ENCODE results near the gene ZNG1A. TPM values are rescaled to one million over a fixed set of nuclear protein-coding genes. Genes with fewer than 3 reads are reported as not detected.

ZNG1A gene
- total and polyA plus RNA-seq, 2 donors (not counting 1 experiment from before 2014, with no cell fraction given): 14.0 to 59.9 TPM

GRCh38 chr9:211036-211435 lies 32.2 kb upstream of the ZNG1A start:
- Mint-ChIP-seq H3K27me3 (no peaks in the 10 kb centered on the region), H3K27ac (no peak overlapping the region), H3K4me1 (peaks cover 14% of the 10 kb centered on the region), H3K4me3 (no peak overlapping the region), H3K9me3 (ENCODE audit: insufficient read depth) (no peaks in the 10 kb centered on the region)
- no peak overlapping the region for H3K27ac ChIP-seq (ENCODE audit: low read length in 2 of 2)
- H4K20me1 ChIP-seq (ENCODE audit: control insufficient read depth, insufficient read depth, low read length, poor library complexity, severe bottlenecking): no peaks in the 10 kb centered on the region
- no peak for DNase-seq
- CTCF ChIA-PET: no interaction called here
- intact Hi-C loops (cut with micrococcal nuclease): no loop called here
- no peak overlapping the region for H2AFZ ChIP-seq (ENCODE audit: insufficient read depth, low read depth, low read length, poor library complexity, severe bottlenecking)
- H3K36me3 ChIP-seq (replicated peaks in 1 of 2; ENCODE audit: control extremely low read depth in 1 of 2, control insufficient read depth in 1 of 2, extremely low read depth in 1 of 2, insufficient read depth in 2 of 2, low read length in 1 of 2): no peaks in the 10 kb centered on the region
- no peak for TF ChIP-seq EZH2 (IDR thresholded peaks at IDR 0.05; ENCODE audit: borderline replicate concordance, insufficient read depth, low read depth, low read length, poor library complexity, severe bottlenecking)
- no peak for TF ChIP-seq CTCF (IDR thresholded peaks at IDR 0.05)
- no peaks in the 10 kb centered on the region for H3K9me3 ChIP-seq (ENCODE audit: control extremely low read depth in 1 of 3, control insufficient read depth in 2 of 3, insufficient read depth in 1 of 3, low read length in 2 of 3)
- no peak overlapping the region for H3K4me2 ChIP-seq (replicated peaks; ENCODE audit: low read depth, low read length, poor library complexity, severe bottlenecking)
- H3K79me2 ChIP-seq (ENCODE audit: control insufficient read depth, insufficient read depth, low read length): peaks cover 5% of the 10 kb centered on the region
- 97% methylated on average over 6 of the region's 7 CpGs for WGBS (ENCODE audit: insufficient coverage)
- H3K4me1 ChIP-seq (ENCODE audit: control insufficient read depth in 2 of 2, insufficient read depth in 2 of 2, low read length in 2 of 2): peaks cover 7 to 14% of the 10 kb centered on the region in 2 donors
- no peak for ATAC-seq (ENCODE audit: low read depth)
- no peak overlapping the region for H3K4me3 ChIP-seq (ENCODE audit: control extremely low read depth in 1 of 5, extremely low read depth in 1 of 5, insufficient read depth in 1 of 5, low read depth in 2 of 5, low read length in 4 of 5)
- H3K27me3 ChIP-seq (replicated peaks in 1 of 4; ENCODE audit: control extremely low read depth in 1 of 4, control insufficient read depth in 3 of 4, insufficient read depth in 4 of 4, low read length in 3 of 4): no peaks in the 10 kb centered on the region
- POLR2A ChIA-PET: no interaction called here
- no peak overlapping the region for H3K9ac ChIP-seq (ENCODE audit: low read length)

GRCh38 chr9:209143-209758 lies 30.4 kb upstream of the ZNG1A start:
- Histone ChIP-seq H3K79me2 (ENCODE audit: control insufficient read depth, insufficient read depth, low read length) (no peaks in the 10 kb centered on the region), H2AFZ (ENCODE audit: insufficient read depth, low read depth, low read length, poor library complexity, severe bottlenecking) (no peak overlapping the region), H3K9ac (ENCODE audit: low read length) (no peak overlapping the region), H3K4me2 (replicated peaks; ENCODE audit: low read depth, low read length, poor library complexity, severe bottlenecking) (no peak overlapping the region), H3K27me3 (replicated peaks in 1 of 4; ENCODE audit: control extremely low read depth in 1 of 4, control insufficient read depth in 3 of 4, insufficient read depth in 4 of 4, low read length in 3 of 4) (no peaks in the 10 kb centered on the region), H3K9me3 (ENCODE audit: control extremely low read depth in 1 of 3, control insufficient read depth in 2 of 3, insufficient read depth in 1 of 3, low read length in 2 of 3) (no peaks in the 10 kb centered on the region), H3K4me1 (ENCODE audit: control insufficient read depth in 2 of 2, insufficient read depth in 2 of 2, low read length in 2 of 2) (peaks cover 0 to 5% of the 10 kb centered on the region in 2 donors), H3K36me3 (replicated peaks in 1 of 2; ENCODE audit: control extremely low read depth in 1 of 2, control insufficient read depth in 1 of 2, extremely low read depth in 1 of 2, insufficient read depth in 2 of 2, low read length in 1 of 2) (no peaks in the 10 kb centered on the region), H3K27ac (ENCODE audit: low read length in 2 of 2) (no peak overlapping the region), H4K20me1 (ENCODE audit: control insufficient read depth, insufficient read depth, low read length, poor library complexity, severe bottlenecking) (no peaks in the 10 kb centered on the region), H3K4me3 (ENCODE audit: control extremely low read depth in 1 of 5, extremely low read depth in 1 of 5, insufficient read depth in 1 of 5, low read depth in 2 of 5, low read length in 4 of 5) (no peak overlapping the region)
- TF ChIP-seq CTCF (IDR thresholded peaks at IDR 0.05) (no peak), EZH2 (IDR thresholded peaks at IDR 0.05; ENCODE audit: borderline replicate concordance, insufficient read depth, low read depth, low read length, poor library complexity, severe bottlenecking) (no peak)
- intact Hi-C loops (cut with micrococcal nuclease): no loop called here
- ATAC-seq (ENCODE audit: low read depth): no peak
- no peaks in the 10 kb centered on the region for H3K27me3 Mint-ChIP-seq
- no peak for DNase-seq
- H3K27ac Mint-ChIP-seq: no peak overlapping the region
- ChIA-PET POLR2A (no interaction called here), CTCF (no interaction called here)
- WGBS (ENCODE audit: insufficient coverage): 73% methylated on average over 13 of the region's 14 CpGs
- H3K4me3 Mint-ChIP-seq: no peak overlapping the region
- peaks cover 3% of the 10 kb centered on the region for H3K4me1 Mint-ChIP-seq
- no peaks in the 10 kb centered on the region for H3K9me3 Mint-ChIP-seq (ENCODE audit: insufficient read depth)
